Vagina (tissue), 2 donors: ENCODE measurements around the gene RCOR1. TPM values are rescaled to one million over a fixed set of nuclear protein-coding genes. Genes with fewer than 3 reads are reported as not detected.
"Not testable (repeated sequence)": the region's sequence is repeated elsewhere in the genome, so short reads cannot be mapped to it uniquely, and the experiment has no call there.

Source experiments
- DNase-seq, 2 donors: peaks; one replicate each; pipeline ENCODE4 v3.0.0-alpha.2; 2017; ENCODE audit errors: extremely low spot score in 2 of 2
- H3K27ac ChIP-seq: fragments of 200-600 bp; sonication (generic); one replicate; pipeline ENCODE4 v1.5.1; 2019
- H3K27me3 ChIP-seq: fragments of 200-600 bp; sonication (generic); one replicate; pipeline ENCODE4 v1.5.1; 2019
- H3K36me3 ChIP-seq, 2 donors: fragments of 200-600 bp; sonication (generic); one replicate each; pipeline ENCODE4 v1.5.1; 2017 to 2019
- H3K4me1 ChIP-seq: fragments of 200-600 bp; sonication (generic); one replicate; pipeline ENCODE4 v1.5.1; 2019
- H3K4me3 ChIP-seq, 2 donors: fragments of 200-600 bp; sonication (generic); 1 replicate in 1 of 2; 2 replicates in 1 of 2; pipeline ENCODE4 v1.5.1; 2016 to 2019
- H3K9me3 ChIP-seq: fragments of 200-600 bp; sonication (generic); one replicate; pipeline ENCODE4 v1.5.1; 2019
- CTCF ChIP-seq, 3 experiments: fragments of 450-650 bp in 2 of 3; fragments of 200-600 bp in 1 of 3; sonication (generic) in 1 of 3; IDR thresholded peaks; one replicate each; pipeline ENCODE4 v1.5.1; 2017 to 2019; ENCODE audit warnings: antibody characterized with exemption in 3 of 3, mild to moderate bottlenecking in 2 of 3, moderate library complexity in 2 of 3
- POLR2A ChIP-seq, 2 donors: fragments of 450-650 bp; IDR thresholded peaks; one replicate each; pipeline ENCODE4 v1.6.1; 2017; ENCODE audit warnings: antibody characterized with exemption in 2 of 2, mild to moderate bottlenecking in 2 of 2, moderate library complexity in 2 of 2
- POLR2AphosphoS5 ChIP-seq, 2 donors: sonication (generic); formaldehyde crosslinking; IDR thresholded peaks; one replicate each; pipeline ENCODE4 v1.9.0; 2017; ENCODE audit warnings: antibody characterized with exemption in 2 of 2, mild to moderate bottlenecking in 2 of 2, low read depth in 1 of 2; ENCODE audit not compliant: insufficient read depth in 1 of 2
- intact Hi-C: fragments of 100-400 bp; cut with DNase I; formaldehyde crosslinking; loops from one replicate; pipeline ENCODE4 v1.15.1; 2023
- total RNA-seq: library from RNA; depleted of rRNA; stranded (reverse); fragments of >200 nt; gene quantifications from one replicate; pipeline ENCODE4 v1.2.3, GENCODE V29; 2016

The RCOR1 gene
- total RNA-seq, 1 donor from 2014 or later: 24.3 TPM

- H3K27ac ChIP-seq: no peak overlapping the region
- no peaks in the 10 kb centered on the region for H3K9me3 ChIP-seq
- intact Hi-C loops: no loop called here
- TF ChIP-seq POLR2A (IDR thresholded peaks at IDR 0.05) (no peak), POLR2AphosphoS5 (IDR thresholded peaks at IDR 0.05; ENCODE audit: insufficient read depth in 1 of 2, low read depth in 1 of 2) (no peak), CTCF (IDR thresholded peaks at IDR 0.05) (no peak)
- no peak for DNase-seq
- peaks cover 21% of the 10 kb centered on the region for H3K4me1 ChIP-seq
- no peaks in the 10 kb centered on the region for H3K27me3 ChIP-seq
- no peak overlapping the region for H3K4me3 ChIP-seq
- H3K36me3 ChIP-seq: no peaks in the 10 kb centered on the region
These were observed 43.7 kb upstream of the RCOR1 start for GRCh38 chr14:102548616-102549240.

DNA sequence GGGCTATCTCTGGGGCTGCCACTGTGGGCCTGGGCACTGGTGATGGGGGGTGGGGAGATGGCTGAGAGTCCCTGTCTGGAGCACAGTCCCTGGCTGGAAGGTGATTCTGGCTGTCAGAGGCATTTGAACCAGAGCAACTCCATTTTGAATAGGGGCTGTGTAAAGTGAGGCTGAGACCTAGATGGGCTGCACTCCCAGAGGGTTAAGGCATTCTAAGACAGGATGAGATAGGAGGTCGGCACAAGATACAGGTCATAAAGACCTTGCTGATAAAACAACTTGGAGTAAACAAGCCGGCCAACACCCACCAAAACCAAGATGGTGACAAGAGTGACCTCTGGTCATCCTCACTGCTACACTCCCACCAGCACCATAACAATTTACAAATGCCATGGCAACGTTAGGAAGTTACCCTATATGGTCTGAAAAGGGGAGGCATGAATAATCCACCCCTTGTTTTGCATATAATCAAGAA lies 41.5 kb upstream of the RCOR1 start:
- DNase-seq, H3K36me3 ChIP-seq, intact Hi-C loops: not testable (repeated sequence)

DNA sequence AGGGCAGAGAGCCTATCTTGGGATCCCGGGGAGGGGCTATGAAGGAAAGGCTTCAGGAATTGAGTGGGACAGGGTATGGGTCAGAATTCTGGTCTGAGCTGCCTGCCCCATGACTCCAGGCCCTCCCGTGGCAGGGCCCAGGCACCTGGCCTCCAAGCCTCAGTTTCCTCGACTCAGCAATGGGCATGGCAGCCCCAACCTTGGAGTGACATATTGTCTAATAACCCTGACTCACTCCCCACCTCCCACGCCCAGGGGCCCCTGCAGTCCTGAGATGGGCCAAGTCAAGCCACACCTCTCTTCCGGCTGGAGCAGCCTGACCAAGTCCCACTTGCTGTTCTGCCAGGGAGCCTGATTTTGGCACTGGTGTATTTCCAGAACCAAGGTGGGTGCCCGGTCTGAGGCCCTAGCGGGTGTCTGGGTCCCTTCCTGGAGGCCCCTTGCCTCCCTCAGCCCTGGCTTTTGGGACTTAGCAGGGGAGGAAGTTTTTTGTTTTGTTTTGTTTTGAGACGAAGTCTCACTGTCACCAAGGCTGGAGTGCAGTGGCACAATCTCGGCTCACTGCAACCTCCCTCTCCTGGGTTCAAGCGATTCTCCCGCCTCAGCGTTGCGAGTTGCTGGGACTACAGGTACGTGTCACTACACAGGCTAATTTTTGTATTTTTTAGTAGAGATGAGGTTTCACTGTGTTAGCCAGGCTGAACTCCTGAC lies 40.3 kb upstream of the RCOR1 start:
- H3K27me3 ChIP-seq: no peaks in the 10 kb centered on the region
- TF ChIP-seq CTCF (IDR thresholded peaks at IDR 0.05) (no peak), POLR2AphosphoS5 (IDR thresholded peaks at IDR 0.05; ENCODE audit: insufficient read depth in 1 of 2, low read depth in 1 of 2) (peak in 1 of 2 donors; percentile 15), POLR2A (IDR thresholded peaks at IDR 0.05) (no peak)
- H3K4me1 ChIP-seq: peaks cover 6% of the 10 kb centered on the region
- H3K36me3 ChIP-seq: no peaks in the 10 kb centered on the region
- H3K9me3 ChIP-seq: no peaks in the 10 kb centered on the region
- H3K4me3 ChIP-seq: no peak overlapping the region
- DNase-seq: no peak
- intact Hi-C loops: no loop called here
- peak overlapping the region; percentile 55 for H3K27ac ChIP-seq

More for the DNA sequence above, 41.5 kb upstream of the RCOR1 start:
- H3K27me3 ChIP-seq, H3K9me3 ChIP-seq, H3K27ac ChIP-seq, H3K4me3 ChIP-seq, H3K4me1 ChIP-seq: not testable (repeated sequence)

DNA sequence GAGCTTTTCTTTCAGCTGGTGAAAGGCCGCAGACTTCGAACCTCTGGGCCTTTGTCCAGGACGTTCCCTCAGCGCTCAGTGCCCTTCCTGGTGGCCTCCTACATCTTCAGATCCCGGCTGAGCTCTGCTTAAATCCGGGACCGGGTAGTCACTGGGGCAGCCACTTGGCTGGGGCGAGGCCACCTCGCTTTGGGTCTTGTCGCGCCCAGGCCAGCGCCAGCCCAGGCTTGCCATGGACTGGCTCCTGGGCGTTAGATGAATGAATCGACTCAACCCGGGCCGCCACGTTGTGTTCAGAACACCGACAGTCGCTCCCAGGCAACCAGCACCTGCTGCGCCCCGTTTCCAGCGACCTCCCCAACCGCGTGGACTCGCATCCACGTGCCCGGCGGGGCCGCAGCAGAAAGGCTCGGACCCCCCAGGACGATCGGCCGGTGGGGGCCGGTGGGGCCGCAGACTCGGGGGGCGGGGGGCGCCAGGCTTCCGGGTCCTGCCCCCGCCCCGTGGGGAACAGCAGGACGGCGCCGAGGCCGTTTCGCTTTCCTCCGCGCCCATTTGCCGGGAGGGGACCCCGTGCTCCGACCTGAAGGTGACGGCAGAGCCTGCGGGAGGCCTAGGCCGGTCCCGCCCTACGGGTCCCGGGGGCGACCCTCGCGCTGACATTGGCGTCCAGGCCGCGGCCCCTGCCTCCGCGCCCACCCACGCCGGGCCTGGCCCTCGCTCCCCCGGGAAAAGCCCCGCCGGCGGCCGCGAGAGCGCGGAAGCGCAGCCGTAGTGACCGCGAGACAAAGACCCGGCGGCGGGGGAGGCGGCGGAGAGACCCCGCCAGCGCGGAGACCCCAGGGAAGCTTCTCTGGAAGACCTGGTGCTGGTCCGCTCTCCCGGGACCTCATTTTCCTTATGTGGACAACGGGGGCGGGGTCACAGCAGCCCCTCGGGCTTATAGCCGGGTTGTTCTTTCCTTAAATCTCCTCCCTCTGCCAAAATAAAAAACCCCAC lies 37.3 kb upstream of the RCOR1 start:
- no peak for DNase-seq
- peak overlapping the region; percentile 91 to 92 for H3K4me3 ChIP-seq
- no peaks in the 10 kb centered on the region for H3K9me3 ChIP-seq
- intact Hi-C loops: no loop called here
- H3K36me3 ChIP-seq: no peaks in the 10 kb centered on the region
- peaks cover 11% of the 10 kb centered on the region for H3K4me1 ChIP-seq
- peak overlapping the region; percentile 88 for H3K27ac ChIP-seq
- peak in 1 of 2 donors; percentile 23 for TF ChIP-seq POLR2AphosphoS5 (IDR thresholded peaks at IDR 0.05; ENCODE audit: insufficient read depth in 1 of 2, low read depth in 1 of 2)
- TF ChIP-seq POLR2A (IDR thresholded peaks at IDR 0.05): no peak
- TF ChIP-seq CTCF (IDR thresholded peaks at IDR 0.05): no peak
- H3K27me3 ChIP-seq: no peaks in the 10 kb centered on the region

DNA sequence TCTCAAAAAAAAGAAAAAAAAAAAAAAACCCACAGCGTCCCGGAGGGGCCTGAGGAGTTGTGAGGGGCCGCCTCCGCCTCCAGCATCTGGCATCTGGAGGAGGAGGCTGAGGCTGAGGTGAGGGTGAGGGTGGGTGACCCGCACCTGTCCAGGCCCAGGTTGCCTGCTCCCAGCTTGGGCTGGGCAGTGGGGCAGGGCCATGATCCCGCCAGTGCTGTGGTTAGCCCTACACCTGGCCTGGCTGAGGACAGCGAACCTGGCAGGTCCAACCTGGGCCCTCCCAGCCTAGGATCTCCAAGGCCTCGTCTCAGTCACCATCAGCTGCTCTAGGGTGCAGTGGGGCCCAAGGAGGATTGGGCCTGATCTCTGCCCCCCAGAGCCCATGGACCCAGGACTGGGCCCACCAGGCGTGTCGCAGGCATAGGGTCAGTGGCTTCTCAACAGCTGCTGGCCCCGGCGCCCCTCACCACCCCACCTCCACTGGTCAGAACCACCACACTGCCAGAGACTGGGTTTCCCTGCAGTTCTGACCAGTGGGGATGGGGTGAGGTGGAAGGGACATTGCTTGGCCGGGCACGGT lies 36.3 kb upstream of the RCOR1 start:
- Histone ChIP-seq H3K9me3 (no peaks in the 10 kb centered on the region), H3K4me1 (peaks cover 11% of the 10 kb centered on the region), H3K27me3 (no peaks in the 10 kb centered on the region), H3K27ac (no peak overlapping the region), H3K36me3 (no peaks in the 10 kb centered on the region), H3K4me3 (no peak overlapping the region)
- intact Hi-C loops: no loop called here
- DNase-seq: no peak
- TF ChIP-seq CTCF (IDR thresholded peaks at IDR 0.05) (no peak), POLR2AphosphoS5 (IDR thresholded peaks at IDR 0.05; ENCODE audit: insufficient read depth in 1 of 2, low read depth in 1 of 2) (no peak), POLR2A (IDR thresholded peaks at IDR 0.05) (no peak)
